COLO829 (cell line): Measurements from ENCODE around the gene FXR1.
"Not testable (repeated sequence)": the region's sequence is repeated elsewhere in the genome, so short reads cannot be mapped to it uniquely, and the experiment has no call there.

Experiments
- DNase-seq: peaks from one replicate; pipeline ENCODE4 v3.0.0; 2012; ENCODE audit warnings: low spot score

FXR1 gene

GRCh38 chr3:180934638-180935037 lies 22.2 kb downstream of the FXR1 start:
- peak; percentile 22 for DNase-seq

- no peak for DNase-seq
These were observed 28.4 kb downstream of the FXR1 start for GRCh38 chr3:180940826-180941225.

- DNase-seq: no peak
These were observed 35.4 kb downstream of the FXR1 start for GRCh38 chr3:180947761-180948390.

GRCh38 chr3:180959691-180960090 lies 47.2 kb downstream of the FXR1 start:
- DNase-seq: no peak

GRCh38 chr3:180961087-180961486 lies 48.6 kb downstream of the FXR1 start:
- DNase-seq: no peak

GRCh38 chr3:180961552-180961951 lies 49.1 kb downstream of the FXR1 start:
- DNase-seq: no peak

GRCh38 chr3:180962530-180962929 lies 50.1 kb downstream of the FXR1 start:
- no peak for DNase-seq

GRCh38 chr3:180970931-180971330 lies 58.5 kb downstream of the FXR1 start:
- DNase-seq: no peak

GRCh38 chr3:180973543-180973942 lies 61.1 kb downstream of the FXR1 start:
- no peak for DNase-seq

- no peak for DNase-seq
These were observed 61.8 kb downstream of the FXR1 start for GRCh38 chr3:180974286-180974685.

GRCh38 chr3:180977498-180977897 lies 65.0 kb downstream of the FXR1 start:
- DNase-seq: no peak

- no peak for DNase-seq
These were observed 67.5 kb downstream of the FXR1 start for GRCh38 chr3:180979961-180980360.

GRCh38 chr3:180980611-180981010 lies 68.1 kb downstream of the FXR1 start:
- DNase-seq: no peak

- no peak for DNase-seq
These were observed 69.4 kb downstream of the FXR1 start for GRCh38 chr3:180981912-180982311.

GRCh38 chr3:180983136-180983535 lies 70.7 kb downstream of the FXR1 start:
- no peak for DNase-seq

- not testable (repeated sequence) for DNase-seq
These were observed 73.9 kb downstream of the FXR1 start for GRCh38 chr3:180986366-180986765.

- DNase-seq: no peak
These were observed 74.9 kb downstream of the FXR1 start for GRCh38 chr3:180987344-180987743.

GRCh38 chr3:180989291-180990163 lies 77.1 kb downstream of the FXR1 start, which contains the start of gene DNAJC19:
Gene DNAJC19 (minus strand): TSS chr3:180989736. CDS start chr3:180989602, 134 bp downstream.
- DNase-seq: peak; percentile 94

GRCh38 chr3:180990505-180990904 lies 78.0 kb downstream of the FXR1 start:
- DNase-seq: no peak

- DNase-seq: no peak
These were observed 84.0 kb downstream of the FXR1 start for GRCh38 chr3:180996415-180996932.

GRCh38 chr3:181002331-181002730 lies 89.9 kb downstream of the FXR1 start:
- DNase-seq: not testable (repeated sequence)

- not testable (repeated sequence) for DNase-seq
These were observed 91.0 kb downstream of the FXR1 start for GRCh38 chr3:181003469-181003868.

GRCh38 chr3:181006541-181006940 lies 94.1 kb downstream of the FXR1 start:
- DNase-seq: no peak
